Neural cell (in vitro differentiated cells): ENCODE measurements around the gene KLHDC9. TPM values are rescaled to one million over a fixed set of nuclear protein-coding genes. Genes with fewer than 3 reads are reported as not detected.

Experiments
- H2AFZ ChIP-seq: fragments of 200-600, 300-800 bp; sonication (generic), shearing (Covaris generic); 2 replicates; pipeline ENCODE4 v1.6.0; 2014; ENCODE audit warnings: low read depth, mild to moderate bottlenecking, antibody characterized with exemption, low read length, moderate library complexity
- H3F3A ChIP-seq: fragments of 200-600 bp; shearing (Covaris generic); 2 replicates; pipeline ENCODE4 v1.6.1; 2016; ENCODE audit warnings: mild to moderate bottlenecking, moderate library complexity, mixed read lengths, antibody characterized with exemption, low read length; ENCODE audit not compliant: insufficient read depth, poor library complexity, severe bottlenecking
- H3K27ac ChIP-seq: fragments of 200-600, 300-800 bp; sonication (generic), shearing (Covaris generic); 2 replicates; pipeline ENCODE4 v1.5.1; 2014; ENCODE audit warnings: mild to moderate bottlenecking, low read length, moderate library complexity
- H3K27me3 ChIP-seq: fragments of 300-800, 200-600 bp; sonication (generic), shearing (Covaris generic); 2 replicates; pipeline ENCODE4 v1.6.0; 2014; ENCODE audit warnings: mild to moderate bottlenecking, low read depth, low read length, moderate library complexity; ENCODE audit not compliant: insufficient read depth
- H3K36me3 ChIP-seq: fragments of 300-800, 200-600 bp; sonication (generic), shearing (Covaris generic); 2 replicates; pipeline ENCODE4 v1.5.1; 2014; ENCODE audit warnings: mild to moderate bottlenecking, antibody characterized with exemption, low read length, moderate library complexity; ENCODE audit not compliant: insufficient read depth
- H3K4me2 ChIP-seq: fragments of 300-800, 200-600 bp; sonication (generic), shearing (Covaris generic); 2 replicates; pipeline ENCODE4 v1.6.0; 2014; ENCODE audit warnings: mild to moderate bottlenecking, low read length
- H3K4me3 ChIP-seq: fragments of 300-800, 200-600 bp; sonication (generic), shearing (Covaris generic); 2 replicates; pipeline ENCODE4 v1.5.1; 2014; ENCODE audit warnings: mild to moderate bottlenecking, low read length, moderate library complexity
- H3K79me2 ChIP-seq: fragments of 200-600 bp; shearing (Covaris generic); replicated peaks from 2 replicates; pipeline ENCODE4 v1.6.0; 2014; ENCODE audit warnings: mild to moderate bottlenecking, low read length, moderate library complexity; ENCODE audit not compliant: insufficient read depth
- H3K9ac ChIP-seq: fragments of 300-800, 200-600 bp; sonication (generic), shearing (Covaris generic); 2 replicates; pipeline ENCODE4 v1.6.1; 2016; ENCODE audit warnings: mild to moderate bottlenecking, low read length, mixed read lengths
- H3K9me2 ChIP-seq: fragments of 200-600 bp; shearing (Covaris generic); 2 replicates; pipeline ENCODE4 v1.6.1; 2016; ENCODE audit warnings: mild to moderate bottlenecking, low read length, mixed read lengths; ENCODE audit not compliant: insufficient read depth
- H3K9me3 ChIP-seq: fragments of 200-600, 300-800 bp; sonication (generic), shearing (Covaris generic); 2 replicates; pipeline ENCODE4 v1.6.1; 2016; ENCODE audit warnings: mild to moderate bottlenecking, mixed run types, low read length, moderate library complexity, mixed read lengths
- H4K20me1 ChIP-seq: fragments of 200-600 bp; shearing (Covaris generic); 2 replicates; pipeline ENCODE4 v1.6.1; 2016; ENCODE audit warnings: mild to moderate bottlenecking, mixed run types; ENCODE audit not compliant: insufficient read depth
- CTCF ChIP-seq: fragments of 450-650 bp; IDR thresholded peaks from 2 replicates; pipeline ENCODE4 v1.5.1; 2014; ENCODE audit warnings: antibody characterized with exemption, mild to moderate bottlenecking, moderate library complexity; ENCODE audit not compliant: poor library complexity, severe bottlenecking
- EP300 ChIP-seq: fragments of 450-650 bp; conservative IDR thresholded peaks from 2 replicates; pipeline ENCODE4 v1.6.1; 2014; ENCODE audit warnings: antibody characterized with exemption, mild to moderate bottlenecking, moderate library complexity; ENCODE audit not compliant: poor library complexity, severe bottlenecking
- EZH2 ChIP-seq: fragments of 200-600, 300-800 bp; shearing (Covaris generic), sonication (generic); IDR thresholded peaks from 2 replicates; pipeline ENCODE4 v1.6.1; 2014; ENCODE audit warnings: antibody characterized with exemption, low read length, borderline replicate concordance, mild to moderate bottlenecking; ENCODE audit not compliant: insufficient read depth, poor library complexity, severe bottlenecking
- MXI1 ChIP-seq: fragments of 450-650 bp; conservative IDR thresholded peaks from 2 replicates; pipeline ENCODE4 v1.6.1; 2014; ENCODE audit warnings: antibody characterized with exemption, mild to moderate bottlenecking; ENCODE audit not compliant: poor library complexity, severe bottlenecking
- POLR2AphosphoS5 ChIP-seq: IDR thresholded peaks from 2 replicates; pipeline ENCODE4 v1.6.1; 2012
- RAD21 ChIP-seq: fragments of 450-650 bp; conservative IDR thresholded peaks from 2 replicates; pipeline ENCODE4 v1.6.1; 2014; ENCODE audit warnings: antibody characterized with exemption, mild to moderate bottlenecking, moderate library complexity
- REST ChIP-seq: IDR thresholded peaks from 2 replicates; pipeline ENCODE4 v1.6.1; 2012; ENCODE audit warnings: borderline replicate concordance
- SMC3 ChIP-seq: fragments of 450-650 bp; conservative IDR thresholded peaks from 2 replicates; pipeline ENCODE4 v1.6.1; 2014; ENCODE audit warnings: antibody characterized with exemption, mild to moderate bottlenecking, moderate library complexity; ENCODE audit not compliant: poor library complexity
- TAF1 ChIP-seq: IDR thresholded peaks from 2 replicates; pipeline ENCODE4 v1.6.1; 2012; ENCODE audit warnings: low read depth
- polyA plus RNA-seq: library from polyadenylated mRNA; depleted of rRNA; stranded (reverse); fragments of >200 nt; gene quantifications from 2 replicates; pipeline ENCODE4 v1.2.3, GENCODE V29; 2014

Gene KLHDC9
- polyA plus RNA-seq, 1 donor from 2014 or later, result 78.1 TPM

GRCh38 chr1:161070761-161071160 is 27.4 kb upstream of the KLHDC9 start:
- Histone ChIP-seq H3K79me2 (no peaks in the 10 kb centered on the region), H3K4me3 (no peak overlapping the region), H4K20me1 (no peaks in the 10 kb centered on the region), H3K9ac (no peak overlapping the region), H3K27me3 (no peaks in the 10 kb centered on the region), H3K36me3 (no peaks in the 10 kb centered on the region), H3K4me2 (no peak overlapping the region), H3K9me2 (no peaks in the 10 kb centered on the region), H2AFZ (no peak overlapping the region), H3F3A (no peaks in the 10 kb centered on the region), H3K27ac (no peak overlapping the region), H3K9me3 (no peaks in the 10 kb centered on the region)
- TF ChIP-seq TAF1 (no peak), RAD21 (no peak), CTCF (no peak), EZH2 (no peak), EP300 (no peak), REST (no peak), MXI1 (no peak), POLR2AphosphoS5 (no peak), SMC3 (no peak)

GRCh38 chr1:161071886-161072371 is 26.2 kb upstream of the KLHDC9 start:
- Histone ChIP-seq H3K79me2 (no peaks in the 10 kb centered on the region), H3K27me3 (no peaks in the 10 kb centered on the region), H3K4me3 (no peak overlapping the region), H4K20me1 (no peaks in the 10 kb centered on the region), H3K9me2 (no peaks in the 10 kb centered on the region), H2AFZ (no peak overlapping the region), H3F3A (no peaks in the 10 kb centered on the region), H3K9ac (no peak overlapping the region), H3K27ac (no peak overlapping the region), H3K9me3 (no peaks in the 10 kb centered on the region), H3K4me2 (no peak overlapping the region), H3K36me3 (no peaks in the 10 kb centered on the region)
- TF ChIP-seq REST, result no peak
- peak; percentile 44 for TF ChIP-seq CTCF
- TF ChIP-seq SMC3, result no peak
